Right renal cortex interstitium (tissue), 3 donors: Measurements from ENCODE around the gene AFAP1. TPM values are rescaled to one million over a fixed set of nuclear protein-coding genes. Genes with fewer than 3 reads are reported as not detected.

Experiments
- DNase-seq, 3 donors: peaks; one replicate each; pipeline ENCODE4 v3.0.0-alpha.2; 2013; ENCODE audit warnings: low read depth in 3 of 3, low spot score in 2 of 3
- polyA plus RNA-seq, 3 donors: library from polyadenylated mRNA; unstranded; fragments of 120-200 nt; gene quantifications; one replicate each; pipeline ENCODE4 v1.2.1, GENCODE V29; 2013; ENCODE audit not compliant: insufficient read length in 3 of 3

AFAP1 gene
- polyA plus RNA-seq, 3 donors: 18.2 to 20.5 (median 20.4) TPM

DNA sequence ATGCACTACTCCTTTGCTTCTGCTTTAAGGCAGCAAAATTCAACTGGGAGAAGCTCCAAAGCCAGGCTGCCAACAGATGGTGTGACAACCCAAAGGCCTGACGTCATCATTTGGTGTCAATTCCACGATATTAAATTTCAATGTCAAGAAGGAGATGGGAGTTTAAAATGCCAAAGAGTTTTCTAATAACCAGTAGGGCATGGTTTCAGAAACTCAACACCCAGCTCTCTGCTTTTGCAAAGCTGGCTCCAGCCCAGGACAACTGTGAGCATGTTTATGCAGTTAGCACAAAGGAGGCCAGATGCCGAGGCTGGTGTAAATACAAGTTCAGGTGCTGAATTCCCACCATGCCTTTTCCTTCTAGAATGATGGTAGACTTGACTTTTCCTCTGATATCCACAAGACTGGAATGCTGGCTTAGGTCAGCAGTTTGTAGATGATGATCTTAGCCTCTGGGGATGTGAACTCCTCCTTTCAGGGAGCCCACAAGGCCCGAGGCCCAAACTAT lies 67.3 kb downstream of the AFAP1 start:
- DNase-seq: peak in 1 of 3 donors; percentile 57

DNA sequence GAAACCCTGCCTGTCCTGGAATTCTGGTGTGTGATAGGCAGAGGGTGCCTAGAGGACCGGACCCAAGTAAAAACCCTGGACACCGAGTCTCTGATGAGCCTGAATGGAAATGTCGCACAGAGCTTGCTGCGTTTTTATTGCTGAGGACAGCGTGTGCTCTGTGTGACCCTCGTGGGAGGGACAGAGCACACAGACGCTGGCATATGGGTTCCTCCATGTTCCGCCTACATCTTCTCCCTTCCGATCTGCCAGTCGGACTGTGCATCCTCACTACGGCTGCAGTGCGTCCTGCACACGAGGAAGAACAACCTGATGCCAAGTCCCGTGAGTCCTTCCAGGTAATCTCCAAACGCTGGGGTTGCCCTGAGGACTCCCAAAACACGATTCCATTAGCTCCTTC lies 68.3 kb downstream of the AFAP1 start:
- DNase-seq: no peak

DNA sequence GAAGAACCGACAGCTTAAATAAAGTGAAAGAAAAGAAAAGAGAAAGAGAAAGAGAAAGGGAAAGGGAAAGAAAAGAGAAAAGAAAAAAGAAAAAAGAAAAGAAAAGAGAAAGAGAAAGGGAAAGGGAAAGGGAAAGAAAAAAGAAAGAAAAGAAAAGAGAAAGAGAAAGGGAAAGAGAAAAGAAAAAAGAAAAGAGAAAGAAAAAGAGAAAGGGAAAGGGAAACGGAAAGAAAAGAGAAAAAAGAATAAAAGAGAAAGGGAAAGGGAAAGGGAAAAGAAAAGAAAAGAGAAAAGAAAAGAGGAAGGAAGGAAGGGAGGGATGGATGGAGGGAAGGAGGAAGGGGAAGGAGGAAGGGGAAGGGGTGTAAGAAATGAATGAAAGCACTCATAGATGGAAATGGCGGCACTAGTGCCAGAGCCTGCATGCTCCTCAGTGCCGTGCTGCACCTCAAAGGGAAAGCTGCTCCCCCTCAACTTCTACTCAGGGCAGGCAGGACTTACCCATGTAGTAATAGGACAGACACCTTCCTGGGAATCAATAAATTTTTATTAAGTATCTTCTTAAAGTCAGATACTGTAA lies 70.7 kb downstream of the AFAP1 start:
- no peak for DNase-seq

DNA sequence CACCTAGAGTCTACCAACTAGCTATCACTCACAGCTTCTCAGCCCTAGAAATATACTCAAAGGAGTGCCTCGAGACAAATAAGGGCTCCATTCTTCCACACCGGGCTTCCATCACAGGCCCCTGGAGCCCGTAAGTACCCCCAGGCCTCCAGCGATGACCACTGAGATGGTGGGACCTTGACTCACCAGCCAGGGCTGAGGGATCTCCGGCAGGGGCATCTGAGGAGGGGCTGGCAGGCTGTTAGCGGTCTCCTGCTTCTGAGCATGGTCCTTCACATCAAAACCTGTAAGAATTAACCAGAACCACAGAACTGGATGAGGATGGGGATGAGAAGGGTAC lies 71.3 kb downstream of the AFAP1 start:
- DNase-seq: no peak

DNA sequence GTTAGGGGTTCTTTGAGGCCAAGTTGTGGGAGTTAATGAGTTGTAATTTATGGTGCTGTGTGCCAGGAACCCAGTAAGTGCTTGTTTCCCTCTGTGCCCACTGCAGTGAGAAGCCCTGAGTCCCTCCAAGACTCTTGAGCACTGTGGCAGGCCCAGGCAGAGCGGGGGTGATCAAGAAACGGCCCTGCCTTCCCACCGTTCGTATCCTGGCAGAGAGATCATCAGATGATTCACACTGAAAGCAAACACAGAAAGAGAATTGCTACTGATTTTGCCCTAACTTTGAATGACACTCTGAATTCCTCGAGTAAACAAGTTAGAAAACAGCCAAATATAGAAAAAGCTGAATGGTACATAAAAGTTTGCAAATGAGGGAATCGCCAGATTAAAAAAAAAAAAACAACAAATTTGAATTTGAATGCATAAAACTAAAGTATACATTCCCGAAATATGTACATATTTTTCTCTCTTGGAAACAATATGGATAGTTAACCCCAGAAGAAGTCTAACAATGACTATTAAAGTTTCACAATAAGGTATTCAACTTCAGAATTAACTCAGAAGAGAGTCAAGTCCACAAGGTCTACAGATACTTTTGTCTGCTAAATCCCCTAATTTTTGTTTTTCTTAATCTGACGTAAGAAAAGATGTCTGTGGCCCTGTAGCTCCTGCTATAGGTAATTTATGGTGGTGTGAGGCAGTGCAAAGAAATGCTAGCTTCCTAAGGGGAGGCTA lies 71.8 kb downstream of the AFAP1 start:
- DNase-seq: no peak

DNA sequence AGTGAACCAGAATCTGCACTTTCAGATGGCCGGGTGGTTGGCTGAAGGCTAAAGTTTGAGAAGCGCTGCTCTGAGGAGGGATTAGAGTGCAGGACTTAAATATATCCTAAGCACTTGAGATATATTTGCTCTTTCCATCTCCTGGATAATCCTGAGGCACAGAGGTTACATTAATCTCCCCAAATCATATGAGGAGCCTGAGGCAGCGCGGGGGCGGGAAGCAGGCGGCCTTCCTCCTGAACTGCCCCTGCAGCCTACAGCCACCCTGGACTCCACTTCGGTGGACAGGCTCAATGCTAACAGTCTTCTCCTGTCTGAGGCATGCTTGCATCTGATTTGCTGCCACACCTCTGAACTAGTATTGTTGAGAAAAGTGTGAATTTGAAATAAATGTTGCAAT lies 72.5 kb downstream of the AFAP1 start:
- no peak for DNase-seq

DNA sequence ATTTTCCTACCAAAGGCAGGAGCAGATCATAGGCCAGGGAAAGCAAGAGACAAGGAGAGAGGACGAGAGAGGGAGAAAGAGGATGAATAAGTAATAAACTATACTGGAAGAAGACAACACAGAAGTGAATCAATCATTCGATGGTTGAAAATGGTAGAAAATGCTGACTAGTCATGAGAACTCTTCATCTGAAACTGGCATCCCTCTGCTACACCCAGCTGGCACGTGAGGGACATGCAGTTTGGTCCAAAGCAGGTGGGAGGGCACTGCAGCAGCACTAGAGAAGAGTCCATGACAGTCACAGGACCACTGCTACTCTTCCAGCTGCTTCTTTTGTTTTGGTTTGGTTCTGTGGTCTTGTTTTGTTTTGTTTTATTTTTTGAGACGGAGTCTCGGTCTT lies 74.1 kb downstream of the AFAP1 start:
- no peak for DNase-seq

DNA sequence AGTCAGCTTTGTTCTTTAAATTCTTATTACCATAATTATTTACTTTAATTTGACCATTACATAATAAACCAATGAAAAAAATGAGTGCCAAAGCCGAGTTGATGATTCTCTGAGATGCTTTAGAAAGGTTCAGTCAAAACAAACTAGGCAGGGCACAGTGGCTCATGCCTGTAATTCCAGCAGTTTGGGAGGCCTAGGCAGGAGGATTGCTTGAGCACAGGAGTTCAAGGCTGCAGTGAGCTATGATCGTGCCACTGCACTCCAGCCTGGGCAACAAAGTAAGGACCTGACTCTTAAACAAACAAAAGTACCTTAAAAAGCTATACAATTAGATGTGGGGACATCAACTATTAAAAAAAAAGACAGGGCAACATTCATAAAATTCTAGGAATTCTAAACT lies 75.0 kb downstream of the AFAP1 start:
- no peak for DNase-seq

DNA sequence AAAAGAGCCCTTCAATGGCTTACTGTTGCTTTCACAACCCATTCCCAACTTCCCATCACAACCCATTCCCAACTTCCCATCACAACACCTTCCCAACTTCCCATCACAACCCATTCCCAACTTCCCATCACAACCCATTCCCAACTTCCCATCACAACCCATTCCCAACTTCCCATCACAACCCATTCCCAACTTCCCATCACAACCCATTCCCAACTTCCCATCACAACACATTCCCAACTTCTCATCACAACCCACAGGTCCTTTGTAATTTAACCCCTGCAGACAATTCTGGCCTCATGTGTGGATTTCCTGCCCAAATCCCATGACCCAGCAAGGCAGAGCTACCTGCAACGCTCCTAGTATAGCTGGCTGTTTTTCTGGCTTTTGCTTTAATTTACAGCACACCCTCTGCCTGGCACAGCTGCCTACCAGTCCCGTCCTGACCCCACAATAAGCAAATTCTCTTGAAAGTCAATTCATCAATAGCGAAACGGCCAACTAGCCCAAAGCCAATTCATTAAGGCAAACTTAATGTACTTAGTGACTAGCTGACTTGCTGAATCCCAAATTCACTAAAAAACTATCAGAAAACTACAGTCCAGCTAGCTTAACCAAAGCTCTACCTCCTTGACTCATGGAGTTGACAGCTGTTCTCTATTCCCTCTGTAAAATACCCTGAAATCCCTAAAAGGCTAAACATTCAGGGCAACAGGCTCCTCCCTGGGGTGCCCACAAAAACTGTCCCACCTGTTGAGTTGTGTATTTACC lies 75.6 kb downstream of the AFAP1 start:
- no peak for DNase-seq

DNA sequence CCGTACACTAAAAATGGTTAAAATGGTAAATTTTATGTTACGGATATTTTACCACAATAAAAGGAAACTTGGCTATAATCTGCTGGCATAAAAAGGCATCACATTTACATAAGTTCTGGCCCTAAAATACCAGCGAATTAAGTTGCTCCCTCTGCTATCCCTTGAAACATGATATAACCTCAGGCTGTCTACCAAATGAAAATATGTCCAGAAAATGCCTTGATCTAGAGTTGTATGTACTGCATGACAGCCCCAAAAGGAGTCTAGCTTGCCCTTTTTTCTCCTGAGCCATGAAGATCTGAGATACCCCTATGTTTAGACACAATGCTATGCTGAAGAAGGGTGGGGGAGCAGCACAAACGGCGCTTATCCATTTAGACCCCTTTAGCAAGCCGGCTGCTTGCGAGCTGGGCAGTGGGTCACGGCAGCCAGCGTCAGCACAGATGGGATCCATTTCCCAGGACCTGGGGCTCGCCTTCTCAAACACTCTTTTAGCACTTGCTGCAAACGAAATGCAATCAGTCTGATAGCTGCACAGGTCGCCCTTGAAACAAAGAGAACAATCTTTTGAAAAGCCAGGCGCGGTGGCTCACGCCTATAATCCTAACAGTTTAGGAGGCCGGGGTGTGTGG lies 77.0 kb downstream of the AFAP1 start:
- no peak for DNase-seq

DNA sequence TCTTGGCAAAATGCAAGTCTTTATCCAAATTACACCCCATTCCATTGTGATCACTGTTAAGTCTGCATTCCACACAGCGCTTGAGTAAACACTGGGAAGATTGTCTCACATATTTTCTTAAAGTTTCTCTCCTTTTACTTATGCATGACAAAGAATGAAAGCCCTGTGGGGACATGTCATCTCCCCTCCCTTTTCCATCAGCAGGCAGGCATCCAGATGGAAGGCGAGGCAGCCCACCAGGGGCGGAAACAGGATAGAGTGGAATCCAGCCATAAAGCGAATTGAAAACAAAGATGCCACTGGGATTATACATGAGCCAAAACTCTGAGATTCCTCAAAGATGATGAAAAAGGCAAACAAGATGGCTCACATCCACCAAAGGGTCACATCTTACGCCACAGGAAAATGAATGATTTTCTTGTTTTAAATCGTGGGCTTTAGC lies 78.2 kb downstream of the AFAP1 start:
- no peak for DNase-seq

DNA sequence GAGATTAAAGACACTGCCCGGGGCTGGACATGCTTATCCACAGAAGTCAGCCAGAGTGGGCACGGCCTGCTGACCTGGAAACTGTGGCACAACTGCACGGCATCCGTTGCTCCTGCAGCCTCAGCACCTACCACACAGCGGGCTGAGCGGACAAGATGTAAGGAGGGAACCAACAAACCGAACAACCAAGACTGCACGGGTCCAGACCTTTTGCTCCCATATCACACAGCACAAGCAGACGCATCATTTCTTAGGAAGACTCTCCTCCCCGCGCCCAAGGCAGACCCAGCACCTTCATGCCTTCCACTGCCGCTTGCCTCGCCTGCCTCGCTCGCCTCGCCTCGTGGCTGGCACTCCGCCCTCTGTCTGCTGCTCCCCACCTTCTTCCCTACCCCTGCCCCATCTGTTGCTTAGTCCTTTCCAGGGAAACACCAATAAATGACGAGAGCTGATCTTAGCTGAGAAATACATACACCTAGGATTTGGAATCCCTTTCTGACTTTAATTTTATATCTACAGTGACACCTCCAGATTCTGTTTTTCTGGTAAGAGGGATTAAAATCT lies 79.0 kb downstream of the AFAP1 start:
- DNase-seq: no peak

DNA sequence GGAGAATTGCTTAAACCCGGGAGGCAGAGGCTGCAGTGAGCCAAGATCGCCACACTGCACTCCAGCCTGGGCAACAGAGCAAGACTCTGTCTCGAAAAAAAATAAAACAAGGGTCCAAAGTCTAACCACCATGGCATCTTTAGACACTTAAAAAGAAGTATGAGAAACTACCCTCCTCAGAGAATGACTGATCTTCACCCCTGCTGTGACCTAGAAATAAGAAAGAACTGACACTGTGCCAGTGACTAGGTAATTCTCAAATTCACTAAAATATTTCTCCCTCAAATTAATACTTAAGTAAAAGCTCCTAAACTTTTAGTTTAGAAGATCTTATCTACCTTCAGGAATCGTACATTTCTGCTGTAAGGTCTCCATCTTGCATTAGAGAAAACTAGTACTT lies 80.3 kb downstream of the AFAP1 start:
- DNase-seq: no peak

DNA sequence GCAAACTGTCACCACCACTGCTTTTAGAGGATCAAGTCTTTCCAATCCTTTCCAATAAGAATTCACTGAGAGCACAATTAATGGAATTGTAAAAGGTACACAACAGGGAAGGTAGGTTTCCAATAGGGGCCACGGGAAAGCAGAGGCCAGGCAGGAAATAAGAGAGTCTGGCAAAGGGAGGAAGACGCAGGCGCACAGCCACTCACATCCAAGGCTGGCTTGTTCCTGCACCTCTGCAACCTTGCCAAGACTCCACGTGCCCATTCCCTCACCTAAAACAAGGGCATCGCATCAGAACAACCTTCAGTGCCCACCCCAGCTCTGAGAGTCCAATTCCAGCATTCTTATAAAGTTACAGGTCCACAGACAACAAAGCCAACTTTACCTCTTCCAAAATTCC lies 81.2 kb downstream of the AFAP1 start:
- DNase-seq: no peak

DNA sequence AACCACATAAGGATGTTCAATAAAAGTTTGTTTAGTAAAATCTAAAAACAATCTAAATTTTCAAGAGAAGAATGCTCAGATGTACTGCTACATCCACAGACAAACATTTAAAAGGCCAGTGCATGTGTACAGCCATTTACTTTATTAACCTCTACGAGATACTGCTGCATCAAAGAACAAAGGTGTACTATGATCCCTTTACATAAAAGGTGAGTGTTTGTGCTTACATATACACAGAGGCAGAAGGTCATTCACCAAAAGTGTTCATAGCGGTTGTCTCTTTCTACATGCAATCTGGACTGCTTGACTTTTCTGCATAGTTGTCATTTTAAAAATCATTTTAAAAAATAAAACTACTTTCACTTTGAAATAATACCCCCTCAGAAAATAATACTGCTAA lies 81.7 kb downstream of the AFAP1 start:
- no peak for DNase-seq

DNA sequence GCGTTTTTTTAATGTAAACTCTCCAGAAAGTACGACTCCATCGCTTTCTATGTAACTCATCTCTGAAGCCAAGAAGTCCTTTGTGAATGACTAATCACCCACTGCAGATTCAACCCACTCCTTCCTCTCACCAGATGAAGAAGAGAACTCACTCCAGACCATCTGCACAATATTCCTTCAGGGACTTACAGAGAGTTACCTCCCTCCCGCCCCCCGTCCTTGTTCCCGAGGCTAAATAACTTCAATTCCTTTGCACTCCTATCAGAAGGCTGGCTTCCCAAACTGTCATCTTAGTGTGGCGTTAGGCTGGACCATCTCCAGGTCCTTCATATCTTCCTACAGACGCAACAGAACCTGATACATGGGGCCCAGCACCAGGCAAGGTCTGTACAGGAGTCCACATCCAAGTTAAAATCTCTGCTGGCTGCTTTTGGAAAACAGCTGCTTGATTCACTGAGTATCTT lies 82.4 kb downstream of the AFAP1 start:
- DNase-seq: no peak

DNA sequence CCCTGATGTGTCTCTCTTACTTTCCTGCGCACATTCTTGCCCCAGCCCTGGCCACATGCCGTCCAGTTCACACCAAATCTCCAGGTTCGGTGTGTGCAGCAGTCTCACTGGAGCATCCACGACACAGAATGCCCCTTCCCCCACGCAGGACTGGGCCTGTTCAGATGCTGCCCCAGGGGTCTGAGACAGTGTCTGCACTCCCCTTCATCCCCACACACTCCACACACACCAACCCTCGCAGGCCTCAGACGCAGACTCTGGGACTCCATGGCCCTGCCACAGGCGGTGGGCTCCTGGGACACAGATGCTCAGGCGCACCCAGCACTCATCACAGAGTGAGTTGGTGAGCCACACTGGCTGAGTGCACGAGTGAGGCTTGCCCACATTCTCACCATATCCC lies 83.9 kb downstream of the AFAP1 start:
- no peak for DNase-seq

DNA sequence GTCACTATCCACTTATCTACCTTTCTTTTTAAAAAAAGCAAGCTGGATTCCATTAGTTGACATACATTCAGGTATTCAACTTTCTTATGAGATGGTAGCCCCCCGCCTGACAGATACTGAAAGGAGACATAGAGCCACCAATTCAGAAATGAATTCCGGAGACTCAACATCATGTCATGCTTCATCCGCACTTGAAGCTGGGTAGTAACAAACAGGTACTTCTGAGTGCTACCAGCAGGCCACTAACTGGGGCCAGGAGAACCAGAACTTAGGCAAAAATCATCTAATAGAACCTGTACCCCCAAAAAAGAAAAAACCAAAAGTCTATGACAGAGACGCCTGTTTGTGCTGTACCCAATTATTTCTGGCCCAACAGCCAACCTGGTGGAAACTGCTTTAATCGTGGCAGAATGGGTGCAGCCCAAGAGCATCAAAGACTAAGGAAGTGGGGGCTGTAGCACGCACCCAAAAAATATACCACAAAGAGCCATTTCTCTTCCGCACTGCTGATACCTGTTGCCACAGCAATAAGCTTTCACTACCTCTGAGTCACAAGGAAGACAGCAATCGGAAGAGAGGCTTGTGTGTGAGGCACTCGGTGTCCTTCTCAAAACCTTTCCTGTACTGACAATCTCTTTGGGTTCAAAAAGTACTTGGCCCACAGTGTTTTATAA lies 84.8 kb downstream of the AFAP1 start:
- DNase-seq: no peak

DNA sequence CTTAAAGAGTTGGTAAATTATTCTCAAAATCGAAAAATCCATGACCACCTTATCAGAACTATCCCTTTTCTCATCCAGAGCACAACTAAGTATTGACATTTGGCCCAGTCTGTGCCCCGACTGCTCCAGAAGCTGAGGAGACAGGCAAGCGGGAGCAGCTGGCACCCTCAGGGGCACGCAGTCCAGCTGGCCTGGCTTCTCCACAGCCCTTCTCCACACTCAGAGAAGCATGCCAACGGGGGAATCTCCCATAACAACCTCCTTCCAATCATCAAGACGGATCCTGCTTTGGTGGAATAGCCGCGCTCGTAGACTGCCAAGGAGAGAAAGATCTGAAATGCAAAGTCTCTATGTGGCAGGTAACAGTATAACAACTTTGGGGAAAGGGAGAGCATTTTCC lies 85.4 kb downstream of the AFAP1 start:
- DNase-seq: no peak

DNA sequence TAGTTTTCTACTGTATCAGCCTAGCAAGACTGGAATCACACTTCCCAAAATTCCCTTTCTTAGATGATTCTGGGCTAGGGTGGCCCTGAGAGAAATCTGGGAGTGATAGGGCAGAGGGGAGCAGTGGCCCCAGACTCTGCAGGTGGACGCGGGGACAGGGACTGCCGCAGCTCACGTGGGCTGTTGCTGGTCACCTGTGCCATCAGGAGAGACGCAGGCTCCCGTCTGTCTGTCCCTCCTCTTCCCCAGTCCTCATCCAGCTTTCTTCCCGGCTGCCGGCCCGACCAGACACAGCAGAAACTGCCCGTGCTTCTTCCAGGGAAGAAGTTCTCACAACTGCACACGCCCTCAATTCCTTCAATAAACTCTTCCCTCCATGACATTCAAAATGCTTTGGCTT lies 86.4 kb downstream of the AFAP1 start:
- no peak for DNase-seq
